MM.1S (cell line): ENCODE measurements around the gene VWA5B2.

Experiments used
- DNase-seq: peaks from one replicate; pipeline ENCODE4 v3.0.0-alpha.2; 2015
- H2AFZ ChIP-seq: fragments of 300-600 bp; sonication (generic); 2 replicates; pipeline ENCODE4 v1.6.0; 2016; ENCODE audit warnings: antibody characterized with exemption, low read length
- H3F3A ChIP-seq: fragments of 300-600 bp; sonication (generic); 2 replicates; pipeline ENCODE4 v1.6.1; 2016; ENCODE audit warnings: mild to moderate bottlenecking, antibody characterized with exemption, low read length, moderate library complexity, mixed read lengths; ENCODE audit not compliant: insufficient read depth
- H3K27ac ChIP-seq: fragments of 300-600 bp; sonication (generic); 2 replicates; pipeline ENCODE4 v1.5.1; 2016; ENCODE audit warnings: mild to moderate bottlenecking, low read length
- H3K27me3 ChIP-seq: fragments of 300-600 bp; sonication (generic); replicated peaks from 2 replicates; pipeline ENCODE4 v1.6.0; 2016; ENCODE audit warnings: low read length; ENCODE audit not compliant: insufficient read depth
- H3K36me3 ChIP-seq: fragments of 300-600 bp; sonication (generic); replicated peaks from 2 replicates; pipeline ENCODE4 v1.6.1; 2016; ENCODE audit warnings: mild to moderate bottlenecking, low read length, mixed read lengths; ENCODE audit not compliant: insufficient read depth
- H3K4me1 ChIP-seq: fragments of 300-600 bp; sonication (generic); 2 replicates; pipeline ENCODE4 v1.6.1; 2016; ENCODE audit warnings: low read length, mixed read lengths
- H3K4me2 ChIP-seq: fragments of 300-600 bp; sonication (generic); 2 replicates; pipeline ENCODE4 v1.6.0; 2016; ENCODE audit warnings: low read depth, low read length
- H3K4me3 ChIP-seq: fragments of 300-600 bp; sonication (generic); 2 replicates; pipeline ENCODE4 v1.5.1; 2016; ENCODE audit warnings: low read length, mixed read lengths
- H3K79me2 ChIP-seq: fragments of 300-600 bp; sonication (generic); 2 replicates; pipeline ENCODE4 v1.6.1; 2016; ENCODE audit warnings: mixed run types, low read length, mixed read lengths
- H3K9ac ChIP-seq: fragments of 300-600 bp; sonication (generic); 2 replicates; pipeline ENCODE4 v1.6.1; 2016; ENCODE audit warnings: low read length, mixed read lengths
- H3K9me2 ChIP-seq: fragments of 300-600 bp; sonication (generic); replicated peaks from 2 replicates; pipeline ENCODE4 v1.6.1; 2016; ENCODE audit warnings: mild to moderate bottlenecking, low read length, mixed read lengths; ENCODE audit not compliant: insufficient read depth
- H3K9me3 ChIP-seq: fragments of 300-600 bp; sonication (generic); replicated peaks from 2 replicates; pipeline ENCODE4 v1.6.1; 2016; ENCODE audit warnings: mild to moderate bottlenecking, low read length, mixed read lengths; ENCODE audit not compliant: insufficient read depth
- H4K20me1 ChIP-seq: fragments of 300-600 bp; sonication (generic); 2 replicates; pipeline ENCODE4 v1.6.1; 2016; ENCODE audit warnings: mild to moderate bottlenecking, low read length, moderate library complexity, mixed read lengths; ENCODE audit not compliant: insufficient read depth
- EZH2 ChIP-seq: fragments of 300-600 bp; sonication (generic); optimal IDR thresholded peaks from 2 replicates; pipeline ENCODE3; 2017; ENCODE audit warnings: low read depth, mild to moderate bottlenecking, antibody characterized with exemption, low read length, mixed read lengths
- EZH2phosphoT487 ChIP-seq: fragments of 300-600 bp; sonication (generic); IDR thresholded peaks from 2 replicates; pipeline ENCODE4 v1.6.1; 2018; ENCODE audit warnings: antibody characterized with exemption, low read length
- TF ChIP-seq, protein P1 (sequence below): fragments of 300-600 bp; sonication (generic); IDR thresholded peaks from 2 replicates; pipeline ENCODE4 v1.5.1; 2016; ENCODE audit warnings: antibody characterized with exemption, low read length, mixed read lengths

Gene VWA5B2

DNA sequence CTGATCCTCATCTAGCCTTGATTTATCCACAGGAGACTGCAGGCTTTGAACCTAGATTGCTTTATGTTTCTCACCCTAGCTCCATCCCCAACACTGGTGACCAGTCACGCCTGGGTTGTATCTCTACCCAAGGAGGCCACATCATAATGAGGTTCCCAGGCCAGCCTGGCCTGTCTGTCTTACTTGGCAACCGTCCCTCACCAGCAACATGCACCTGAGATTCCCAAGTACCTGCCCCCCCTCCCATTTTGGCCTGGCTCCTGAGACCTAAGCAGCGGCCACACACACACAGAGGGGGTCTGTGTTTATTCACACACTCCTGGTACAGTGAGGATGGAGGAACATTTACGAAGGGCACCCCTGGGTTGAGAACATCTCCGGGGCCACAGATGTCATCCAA, 29.5 kb downstream of the VWA5B2 start:
- H3K79me2 ChIP-seq, result no peaks in the 10 kb centered on the region
- no peak overlapping the region for H3K4me3 ChIP-seq
- H3K9me2 ChIP-seq, result no peaks in the 10 kb centered on the region
- no peak overlapping the region for H2AFZ ChIP-seq
- TF ChIP-seq, protein P1, sequence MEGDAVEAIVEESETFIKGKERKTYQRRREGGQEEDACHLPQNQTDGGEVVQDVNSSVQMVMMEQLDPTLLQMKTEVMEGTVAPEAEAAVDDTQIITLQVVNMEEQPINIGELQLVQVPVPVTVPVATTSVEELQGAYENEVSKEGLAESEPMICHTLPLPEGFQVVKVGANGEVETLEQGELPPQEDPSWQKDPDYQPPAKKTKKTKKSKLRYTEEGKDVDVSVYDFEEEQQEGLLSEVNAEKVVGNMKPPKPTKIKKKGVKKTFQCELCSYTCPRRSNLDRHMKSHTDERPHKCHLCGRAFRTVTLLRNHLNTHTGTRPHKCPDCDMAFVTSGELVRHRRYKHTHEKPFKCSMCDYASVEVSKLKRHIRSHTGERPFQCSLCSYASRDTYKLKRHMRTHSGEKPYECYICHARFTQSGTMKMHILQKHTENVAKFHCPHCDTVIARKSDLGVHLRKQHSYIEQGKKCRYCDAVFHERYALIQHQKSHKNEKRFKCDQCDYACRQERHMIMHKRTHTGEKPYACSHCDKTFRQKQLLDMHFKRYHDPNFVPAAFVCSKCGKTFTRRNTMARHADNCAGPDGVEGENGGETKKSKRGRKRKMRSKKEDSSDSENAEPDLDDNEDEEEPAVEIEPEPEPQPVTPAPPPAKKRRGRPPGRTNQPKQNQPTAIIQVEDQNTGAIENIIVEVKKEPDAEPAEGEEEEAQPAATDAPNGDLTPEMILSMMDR, result no peak
- TF ChIP-seq EZH2phosphoT487, result no peak
- no peak for TF ChIP-seq EZH2
- peaks cover 7% of the 10 kb centered on the region for H4K20me1 ChIP-seq
- H3K9me3 ChIP-seq, result no peaks in the 10 kb centered on the region
- no peak for DNase-seq
- H3K4me2 ChIP-seq, result no peak overlapping the region
- no peak overlapping the region for H3K9ac ChIP-seq
- no peaks in the 10 kb centered on the region for H3K36me3 ChIP-seq
- peaks cover 7% of the 10 kb centered on the region for H3F3A ChIP-seq
- peaks cover 24% of the 10 kb centered on the region for H3K27me3 ChIP-seq
- H3K27ac ChIP-seq, result no peak overlapping the region
- H3K4me1 ChIP-seq, result peaks cover 10% of the 10 kb centered on the region

DNA sequence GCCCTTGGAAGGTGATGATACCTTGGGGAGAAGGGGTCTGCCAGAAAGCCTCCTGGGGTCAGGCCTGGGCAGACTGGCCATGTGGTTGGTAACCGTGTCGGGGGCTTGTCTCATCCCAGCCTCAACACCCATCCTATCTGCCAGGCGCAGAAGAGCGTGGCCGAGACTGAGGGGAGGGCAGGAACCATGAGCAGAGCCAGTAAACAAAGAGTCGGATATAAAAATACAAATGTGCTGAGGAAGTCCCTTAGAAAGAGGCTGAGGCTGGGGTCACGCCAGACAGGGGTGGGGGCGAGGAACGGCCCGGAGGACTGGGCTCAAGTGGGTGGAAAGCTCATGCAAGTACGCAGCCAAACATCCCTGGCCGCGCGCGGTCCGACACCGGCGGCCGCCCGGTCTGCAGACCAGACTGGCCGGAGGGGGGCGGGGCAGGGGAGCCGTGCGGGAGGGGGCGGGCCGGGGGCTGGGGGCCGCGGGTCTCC, 30.1 kb downstream of the VWA5B2 start:
- Histone ChIP-seq H3K4me2 (no peak overlapping the region), H4K20me1 (peaks cover 7% of the 10 kb centered on the region), H3K9me3 (no peaks in the 10 kb centered on the region), H3K9me2 (no peaks in the 10 kb centered on the region), H3K4me1 (peaks cover 10% of the 10 kb centered on the region), H3K4me3 (no peak overlapping the region), H3K79me2 (no peaks in the 10 kb centered on the region), H2AFZ (no peak overlapping the region), H3K9ac (no peak overlapping the region), H3K27ac (no peak overlapping the region), H3K27me3 (peaks cover 24% of the 10 kb centered on the region), H3K36me3 (no peaks in the 10 kb centered on the region), H3F3A (peaks cover 7% of the 10 kb centered on the region)
- no peak for DNase-seq
- TF ChIP-seq EZH2phosphoT487 (no peak), EZH2 (no peak)
- TF ChIP-seq, protein P1, result no peak

DNA sequence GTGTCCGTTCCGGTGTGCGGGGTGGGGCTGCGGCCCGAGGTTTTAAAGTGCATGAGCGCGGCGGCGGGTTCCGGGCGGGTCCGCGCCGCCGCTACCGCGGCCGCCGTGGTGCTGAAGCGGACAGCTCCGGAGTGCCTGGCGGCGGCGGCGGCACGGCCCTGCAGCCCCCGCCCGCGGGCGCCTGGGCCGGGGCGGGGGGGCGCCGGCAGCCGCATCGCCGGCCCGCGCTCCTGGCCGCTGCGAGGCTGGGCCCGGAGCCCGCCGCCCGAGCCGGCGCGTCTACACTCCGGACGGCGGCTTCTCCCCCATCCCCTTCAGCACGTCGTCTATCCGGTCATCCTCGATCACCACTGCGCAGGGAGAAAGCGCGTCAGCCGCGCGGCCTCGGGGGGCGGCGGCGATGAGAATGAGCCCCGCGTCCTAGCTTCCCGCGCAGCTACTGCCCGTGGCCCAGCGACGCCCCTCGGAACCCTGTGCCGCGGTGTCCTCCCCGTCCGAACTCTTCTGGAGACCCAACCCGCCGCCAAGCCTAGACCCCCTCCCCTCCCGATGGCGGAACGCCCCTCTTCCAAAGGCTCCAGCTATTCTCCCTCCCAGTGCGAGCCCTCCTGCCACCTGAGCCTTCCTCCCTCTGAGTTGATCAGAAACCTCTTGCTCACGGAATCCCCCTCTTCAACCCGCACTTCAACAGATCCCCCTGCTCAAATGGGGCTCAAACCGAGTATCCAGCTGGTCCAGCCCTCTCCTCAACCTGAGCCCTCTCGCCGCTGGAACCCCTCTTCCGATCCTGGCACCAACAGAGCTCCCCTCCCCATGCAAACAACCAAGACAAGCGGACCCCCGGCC, 30.7 kb downstream of the VWA5B2 start:
- H3K9me3 ChIP-seq, result no peaks in the 10 kb centered on the region
- peak overlapping the region; percentile 58 for H3K4me3 ChIP-seq
- peaks cover 10% of the 10 kb centered on the region for H3K4me1 ChIP-seq
- H3K27ac ChIP-seq, result no peak overlapping the region
- DNase-seq, result peak; percentile 49
- peaks cover 7% of the 10 kb centered on the region for H3F3A ChIP-seq
- H3K27me3 ChIP-seq, result peaks cover 30% of the 10 kb centered on the region
- no peaks in the 10 kb centered on the region for H3K9me2 ChIP-seq
- no peak for TF ChIP-seq EZH2phosphoT487
- TF ChIP-seq, protein P1, result no peak
- TF ChIP-seq EZH2, result no peak
- H4K20me1 ChIP-seq, result peaks cover 7% of the 10 kb centered on the region
- no peak overlapping the region for H3K9ac ChIP-seq
- H3K79me2 ChIP-seq, result no peaks in the 10 kb centered on the region
- no peaks in the 10 kb centered on the region for H3K36me3 ChIP-seq
- H3K4me2 ChIP-seq, result peak overlapping the region; percentile 90
- H2AFZ ChIP-seq, result peak overlapping the region; percentile 57
